Endothelial cell of umbilical vein (primary cell): ENCODE measurements around the gene SH3PXD2A. TPM values are rescaled to one million over a fixed set of nuclear protein-coding genes. Genes with fewer than 3 reads are reported as not detected.

ENCODE experiments used
- BruUV-seq: library from RNA; stranded (reverse); fragments of 400-500 nt; replicated peaks from 2 replicates; lab custom pipeline; 2021; lab: Mats Ljungman, UMichigan
- CTCF ChIA-PET: fragments of 300-600, 350-600 bp; sonication (Branson Sonifier 250); formaldehyde crosslinking; loops from one replicate; lab custom pipeline; 2021; ENCODE audit warnings: antibody characterized with exemption, inconsistent platforms; lab: Charles Lee
- POLR2A ChIA-PET: fragments of 300-600, 350-600 bp; sonication (Branson Sonifier 250); formaldehyde crosslinking; loops from one replicate; lab custom pipeline; 2021; ENCODE audit warnings: antibody characterized with exemption, inconsistent platforms; lab: Charles Lee
- DNase-seq: peaks from one replicate; pipeline ENCODE4 v3.0.0-alpha.2; 2011; ENCODE audit warnings: low read depth, low spot score
- FAIRE-seq: peaks from 2 replicates; lab custom pipeline; 2011; peaks lifted over from hg19 to GRCh38; lab: Jason Lieb, UNC
- H2AFZ ChIP-seq: 2 replicates; pipeline ENCODE4 v1.6.0; 2012; ENCODE audit warnings: low read depth, low read length, control low read depth, inconsistent platforms
- H3K27ac ChIP-seq: 2 replicates; pipeline ENCODE4 v1.5.1; 2011; ENCODE audit warnings: low read depth, mild to moderate bottlenecking, control low read depth, low read length, moderate library complexity; ENCODE audit not compliant: insufficient read depth
- H3K27me3 ChIP-seq, 2 experiments: 2 replicates each; pipeline versions ENCODE4 v1.6.0 to v1.6.1; 2011; ENCODE audit warnings: low read length in 2 of 2, mixed read lengths in 1 of 2; ENCODE audit not compliant: control insufficient read depth in 2 of 2, insufficient read depth in 2 of 2
- H3K36me3 ChIP-seq, 2 experiments: 2 replicates in 1 of 2; 3 replicates in 1 of 2; pipeline ENCODE4 v1.5.1; 2011; ENCODE audit warnings: low read length in 2 of 2, mild to moderate bottlenecking in 1 of 2, moderate library complexity in 1 of 2; ENCODE audit not compliant: control insufficient read depth in 2 of 2, insufficient read depth in 2 of 2; ENCODE audit errors: extremely low read depth in 1 of 2
- H3K4me1 ChIP-seq: 3 replicates; pipeline ENCODE4 v1.5.1; 2011; ENCODE audit warnings: mild to moderate bottlenecking, low read length; ENCODE audit not compliant: control insufficient read depth, insufficient read depth; ENCODE audit errors: extremely low read depth
- H3K4me2 ChIP-seq: 2 replicates; pipeline ENCODE4 v1.6.1; 2011; ENCODE audit warnings: low read length, control low read depth, mixed read lengths; ENCODE audit not compliant: insufficient read depth
- H3K4me3 ChIP-seq, 3 experiments: fragments of 200-600 bp in 1 of 3; sonication (generic), shearing (Covaris generic) in 1 of 3; replicated peaks in 1 of 3; 2 replicates each; pipeline ENCODE4 v1.5.1; 2011 to 2016; ENCODE audit warnings: control low read depth in 3 of 3, low read length in 3 of 3, mild to moderate bottlenecking in 2 of 3, inconsistent platforms in 1 of 3, low read depth in 1 of 3, moderate library complexity in 1 of 3; ENCODE audit not compliant: insufficient read depth in 1 of 3
- H3K79me2 ChIP-seq: 2 replicates; pipeline ENCODE4 v1.6.0; 2012; ENCODE audit warnings: low read length, inconsistent platforms; ENCODE audit not compliant: control insufficient read depth, insufficient read depth
- H3K9ac ChIP-seq: replicated peaks from 2 replicates; pipeline ENCODE3; 2011; ENCODE audit warnings: low read length, control low read depth; ENCODE audit not compliant: insufficient read depth; ENCODE audit errors: extremely low read depth
- H3K9me1 ChIP-seq: replicated peaks from 3 replicates; pipeline ENCODE4 v1.6.0; 2011; ENCODE audit warnings: mild to moderate bottlenecking, low read length; ENCODE audit not compliant: control insufficient read depth, insufficient read depth; ENCODE audit errors: extremely low read depth
- H3K9me3 ChIP-seq: replicated peaks from 2 replicates; pipeline ENCODE4 v1.5.1; 2012; ENCODE audit warnings: low read length, inconsistent platforms; ENCODE audit not compliant: control insufficient read depth, insufficient read depth
- H4K20me1 ChIP-seq: replicated peaks from 2 replicates; pipeline ENCODE3; 2011; ENCODE audit warnings: mild to moderate bottlenecking, low read length; ENCODE audit not compliant: control insufficient read depth, insufficient read depth; ENCODE audit errors: extremely low read depth
- EZH2 ChIP-seq: IDR thresholded peaks from 2 replicates; pipeline ENCODE4 v1.6.1; 2012; ENCODE audit warnings: borderline replicate concordance, low read depth, mild to moderate bottlenecking, moderate library complexity, low read length, inconsistent platforms; ENCODE audit not compliant: severe bottlenecking
- FOS ChIP-seq: IDR thresholded peaks from 2 replicates; pipeline ENCODE4 v1.6.1; 2011; ENCODE audit warnings: mild to moderate bottlenecking, low read length, moderate library complexity, borderline replicate concordance; ENCODE audit not compliant: insufficient read depth
- GATA2 ChIP-seq: IDR thresholded peaks from 2 replicates; pipeline ENCODE4 v1.7.0; 2011; ENCODE audit warnings: low read depth, mild to moderate bottlenecking, moderate library complexity, mixed read lengths, low read length; ENCODE audit not compliant: insufficient read length, insufficient read depth
- JUN ChIP-seq: IDR thresholded peaks from 2 replicates; pipeline ENCODE4 v1.6.1; 2011; ENCODE audit warnings: borderline replicate concordance, low read depth; ENCODE audit not compliant: insufficient read length, insufficient read depth
- MYC ChIP-seq: IDR thresholded peaks from one replicate; pipeline ENCODE4 v1.6.1; 2011; ENCODE audit warnings: mild to moderate bottlenecking, low read depth, low read length
- POLR2A ChIP-seq: IDR thresholded peaks from 2 replicates; pipeline ENCODE4 v1.6.1; 2012; ENCODE audit warnings: low read depth, mild to moderate bottlenecking, control low read depth, low read length
- POLR2AphosphoS5 ChIP-seq: IDR thresholded peaks from 2 replicates; pipeline ENCODE4 v1.6.1; 2012; ENCODE audit warnings: low read depth, mild to moderate bottlenecking, control low read depth, low read length, moderate library complexity; ENCODE audit not compliant: insufficient read depth
- dilution Hi-C: fragments of 300-500 bp; cut with MboI; formaldehyde crosslinking; loops from one replicate; pipeline ENCODE4 v1.15.0; 2019; ENCODE audit warnings: low sequenced_read_pairs; ENCODE audit not compliant: extremely low pct_ligation_motif_present
- intact Hi-C: fragments of 100-400 bp; cut with micrococcal nuclease; formaldehyde crosslinking; loops from one replicate; pipeline ENCODE4 v1.10.0; 2022
- polyA plus RNA-seq, 4 experiments: library from polyadenylated mRNA; depleted of rRNA in 3 of 4; stranded (reverse) in 3 of 4; unstranded in 1 of 4; fragments of >200 nt; gene quantifications; 2 replicates each; pipeline versions ENCODE4 v1.2.1 to v1.2.3, GENCODE V29; 2011 to 2012; ENCODE audit warnings: missing spikeins in 1 of 4
- total RNA-seq: library from RNA; stranded (reverse); gene quantifications from 2 replicates; pipeline ENCODE4 v1.2.3, GENCODE V29; 2021
- TF ChIP-seq, protein P1 (sequence below): IDR thresholded peaks from 2 replicates; pipeline ENCODE4 v1.6.1; 2011; ENCODE audit not compliant: insufficient read depth, insufficient read length
- TF ChIP-seq, protein P2 (sequence below), 2 donors: IDR thresholded peaks; 1 replicate in 1 of 2; 2 replicates in 1 of 2; pipeline ENCODE4 v1.5.1; 2011; ENCODE audit warnings: low read length in 2 of 2, mild to moderate bottlenecking in 2 of 2, moderate library complexity in 2 of 2, control low read depth in 1 of 2, inconsistent platforms in 1 of 2, low read depth in 1 of 2; ENCODE audit not compliant: insufficient read depth in 1 of 2; ENCODE audit errors: extremely low read depth in 1 of 2

SH3PXD2A gene
- total and polyA plus RNA-seq, 2 donors (not counting 3 experiments of a cell fraction or from before 2014, with no cell fraction given) = 1.4 to 5.1 TPM

DNA sequence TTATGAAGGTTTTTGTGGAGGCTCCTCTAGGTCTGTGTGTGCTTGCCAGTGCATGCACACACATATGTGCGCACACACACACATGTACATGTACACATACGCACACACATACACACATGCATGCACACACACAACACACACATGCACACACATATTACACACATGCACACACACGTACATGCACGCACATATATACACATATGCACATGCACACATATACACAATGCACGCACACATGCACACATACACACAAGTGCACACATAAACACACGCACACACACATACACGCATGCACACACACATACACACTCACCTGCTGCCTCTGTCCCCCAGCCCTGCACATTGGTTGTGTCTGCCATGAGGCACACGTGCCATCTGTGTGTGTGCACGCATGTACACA lies 295.6 kb downstream of the SH3PXD2A start:
- dilution Hi-C loops = no loop called here
- H2AFZ ChIP-seq = no peak overlapping the region

More for the DNA sequence above, 295.6 kb downstream of the SH3PXD2A start:
- no peak for DNase-seq
- TF ChIP-seq, protein P1, sequence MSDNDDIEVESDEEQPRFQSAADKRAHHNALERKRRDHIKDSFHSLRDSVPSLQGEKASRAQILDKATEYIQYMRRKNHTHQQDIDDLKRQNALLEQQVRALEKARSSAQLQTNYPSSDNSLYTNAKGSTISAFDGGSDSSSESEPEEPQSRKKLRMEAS = no peak
- no peak for TF ChIP-seq POLR2AphosphoS5
- TF ChIP-seq EZH2 = no peak
- TF ChIP-seq JUN = no peak
- TF ChIP-seq, protein P2, sequence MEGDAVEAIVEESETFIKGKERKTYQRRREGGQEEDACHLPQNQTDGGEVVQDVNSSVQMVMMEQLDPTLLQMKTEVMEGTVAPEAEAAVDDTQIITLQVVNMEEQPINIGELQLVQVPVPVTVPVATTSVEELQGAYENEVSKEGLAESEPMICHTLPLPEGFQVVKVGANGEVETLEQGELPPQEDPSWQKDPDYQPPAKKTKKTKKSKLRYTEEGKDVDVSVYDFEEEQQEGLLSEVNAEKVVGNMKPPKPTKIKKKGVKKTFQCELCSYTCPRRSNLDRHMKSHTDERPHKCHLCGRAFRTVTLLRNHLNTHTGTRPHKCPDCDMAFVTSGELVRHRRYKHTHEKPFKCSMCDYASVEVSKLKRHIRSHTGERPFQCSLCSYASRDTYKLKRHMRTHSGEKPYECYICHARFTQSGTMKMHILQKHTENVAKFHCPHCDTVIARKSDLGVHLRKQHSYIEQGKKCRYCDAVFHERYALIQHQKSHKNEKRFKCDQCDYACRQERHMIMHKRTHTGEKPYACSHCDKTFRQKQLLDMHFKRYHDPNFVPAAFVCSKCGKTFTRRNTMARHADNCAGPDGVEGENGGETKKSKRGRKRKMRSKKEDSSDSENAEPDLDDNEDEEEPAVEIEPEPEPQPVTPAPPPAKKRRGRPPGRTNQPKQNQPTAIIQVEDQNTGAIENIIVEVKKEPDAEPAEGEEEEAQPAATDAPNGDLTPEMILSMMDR (IDR thresholded peaks at IDR 0.05; ENCODE audit: extremely low read depth in 1 of 2, insufficient read depth in 1 of 2, low read depth in 1 of 2, low read length in 2 of 2) = no peak
- no peak for TF ChIP-seq POLR2A
- no peak for TF ChIP-seq FOS
- TF ChIP-seq GATA2 = no peak
- no peak for TF ChIP-seq MYC
- H3K9me1 ChIP-seq = no peaks in the 10 kb centered on the region
- H3K27ac ChIP-seq = no peak overlapping the region
- no peaks in the 10 kb centered on the region for H3K9me3 ChIP-seq
- H3K4me3 ChIP-seq = no peak overlapping the region
- H4K20me1 ChIP-seq = no peaks in the 10 kb centered on the region
- H3K36me3 ChIP-seq = no peaks in the 10 kb centered on the region
- peaks cover 9 to 14% of the 10 kb centered on the region in 2 experiments for H3K27me3 ChIP-seq
- H3K4me1 ChIP-seq = no peaks in the 10 kb centered on the region
- no peak overlapping the region for H3K4me2 ChIP-seq
- ChIA-PET CTCF (no interaction called here), POLR2A (no interaction called here)
- intact Hi-C loops = no loop called here
- no peak for FAIRE-seq
- no TSS peak for BruUV-seq
- H3K79me2 ChIP-seq = no peaks in the 10 kb centered on the region
- no peak overlapping the region for H3K9ac ChIP-seq
